ENCODE data around the gene PRR16.

- no peak for TF ChIP-seq CTCF (IDR thresholded peaks at IDR 0.05)
- TF ChIP-seq POLR2A (IDR thresholded peaks at IDR 0.05) = no peak
- no peak for TF ChIP-seq POLR2AphosphoS5 (IDR thresholded peaks at IDR 0.05)
These were observed 47.0 kb downstream of the PRR16 start for GRCh38 chr5:120510994-120511686.

All from sigmoid colon (tissue), 4 donors.